GM21515 (cell line): ENCODE results near the gene JAK2.
"Not testable (repeated sequence)": the region's sequence is repeated elsewhere in the genome, so short reads cannot be mapped to it uniquely, and the experiment has no call there.

ENCODE experiments used
- ATAC-seq: cut with Tn5 transposase; IDR thresholded peaks from one replicate; pipeline ENCODE4 v1.9.1; 2021; ENCODE audit not compliant: unreplicated experiment

Gene JAK2

DNA sequence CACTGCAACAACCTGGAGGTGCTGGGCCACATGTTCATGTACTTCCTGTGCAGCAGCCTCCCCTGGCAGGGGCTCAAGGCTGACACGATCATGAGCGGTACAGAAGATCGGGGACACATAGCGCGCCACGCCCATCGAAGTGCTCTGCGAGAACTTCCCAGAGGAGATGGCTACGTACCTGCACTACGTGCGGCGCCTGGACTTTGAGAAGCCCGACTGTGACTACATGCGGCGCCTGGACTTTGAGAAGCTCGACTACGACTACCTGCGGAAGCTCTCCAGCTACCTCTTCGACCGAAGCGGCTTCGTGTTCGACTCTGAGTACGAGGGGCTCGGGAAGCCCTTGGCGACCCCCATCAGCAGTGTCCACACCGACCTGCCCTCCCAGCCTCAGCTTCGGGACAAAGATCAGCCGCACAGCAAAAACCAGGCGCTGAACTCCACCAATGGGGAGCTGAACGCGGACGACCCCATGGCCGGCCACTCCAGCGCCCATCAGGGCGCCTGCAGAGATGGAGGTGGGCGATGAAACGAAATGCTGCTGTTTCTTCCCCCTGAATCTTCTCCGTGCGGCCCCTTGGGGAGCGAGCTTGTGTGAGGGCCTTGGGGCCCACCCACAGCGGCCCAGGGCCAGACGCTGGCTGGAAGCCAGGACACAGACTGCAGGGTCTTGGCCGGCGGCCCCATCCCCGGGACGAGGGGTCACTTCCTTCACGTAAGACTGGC lies 56.5 kb downstream of the JAK2 start:
- no peak for ATAC-seq

GRCh38 chr9:5042661-5043178 lies 57.6 kb downstream of the JAK2 start:
- no peak for ATAC-seq

- ATAC-seq: no peak
Measured at GRCh38 chr9:5043381-5043780, 58.3 kb downstream of the JAK2 start.

GRCh38 chr9:5044160-5044559 lies 59.1 kb downstream of the JAK2 start:
- no peak for ATAC-seq

DNA sequence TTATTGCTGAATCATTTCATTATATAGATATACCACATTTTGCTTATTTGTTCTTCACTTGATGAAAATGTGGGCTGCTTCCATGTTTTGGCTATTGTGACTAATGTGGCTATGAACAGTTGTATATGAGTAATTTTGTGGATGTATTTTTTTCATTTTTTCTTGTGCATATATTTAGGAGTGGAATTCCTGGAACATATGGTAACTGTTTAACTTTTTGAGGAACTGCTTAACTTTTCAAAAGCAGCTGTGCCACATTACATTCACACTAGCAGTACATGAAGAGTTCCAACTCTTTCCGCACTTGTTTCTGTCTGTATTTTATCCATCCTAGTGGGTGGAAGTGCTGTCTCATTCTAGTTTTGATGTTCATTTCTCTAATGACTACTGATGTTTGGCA lies 67.8 kb downstream of the JAK2 start:
- no peak for ATAC-seq

- ATAC-seq: no peak
Measured at GRCh38 chr9:5062631-5063030, 77.6 kb downstream of the JAK2 start.

- no peak for ATAC-seq
Measured at GRCh38 chr9:5072871-5073270, 87.8 kb downstream of the JAK2 start.

- ATAC-seq: no peak
Measured at GRCh38 chr9:5073701-5074100, 88.6 kb downstream of the JAK2 start.

DNA sequence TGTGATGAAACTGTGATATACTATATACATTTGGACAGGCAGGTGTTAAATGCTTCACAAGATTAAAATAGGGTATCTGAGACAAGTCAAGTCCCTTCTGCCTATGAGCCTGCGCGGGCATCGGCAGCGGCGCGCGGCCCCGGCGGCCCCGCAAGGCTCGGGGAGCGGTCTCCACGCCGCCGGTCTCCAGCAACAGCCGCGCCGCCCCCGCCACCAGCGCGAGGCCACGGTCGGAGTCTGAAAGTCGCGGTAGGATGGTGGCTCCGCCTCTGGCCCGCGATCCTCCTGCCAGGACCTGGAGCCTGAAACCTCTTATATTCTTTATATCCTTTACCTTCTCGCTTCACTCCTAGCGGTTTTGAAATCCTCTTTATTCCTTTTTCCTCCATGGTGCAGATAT lies 100.9 kb downstream of the JAK2 start:
- no peak for ATAC-seq

DNA sequence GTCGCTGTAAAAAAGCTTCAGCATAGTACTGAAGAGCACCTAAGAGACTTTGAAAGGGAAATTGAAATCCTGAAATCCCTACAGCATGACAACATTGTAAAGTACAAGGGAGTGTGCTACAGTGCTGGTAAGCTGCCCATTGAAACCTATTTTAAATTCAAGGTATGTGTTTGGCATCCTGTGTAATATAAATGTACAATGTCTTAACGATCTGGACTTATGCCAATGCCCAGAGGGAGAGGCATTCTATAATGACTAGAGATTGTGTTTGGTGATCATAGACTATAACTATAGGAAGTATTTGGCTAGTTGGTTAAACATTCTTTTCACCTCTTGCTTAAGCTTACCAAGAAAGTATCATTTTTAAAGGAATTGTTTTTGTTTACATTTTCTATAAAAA lies 104.7 kb downstream of the JAK2 start:
- ATAC-seq: no peak

DNA sequence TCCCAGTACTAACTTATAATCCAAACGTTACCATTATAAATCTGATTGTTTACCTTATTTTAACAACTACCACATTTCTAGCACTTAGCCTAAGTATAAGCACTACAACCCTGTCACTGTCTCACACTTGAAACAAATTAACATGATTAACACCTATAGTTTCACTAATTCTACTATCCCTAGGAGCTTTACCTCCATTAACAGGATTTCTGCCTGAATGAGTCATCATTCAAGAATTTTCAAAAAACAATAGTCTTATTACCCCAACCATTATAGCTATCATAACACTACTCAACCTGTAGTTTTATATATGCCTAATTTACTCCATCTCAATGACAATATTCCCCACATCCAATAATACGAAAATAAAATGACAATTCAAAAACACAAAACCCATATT lies 110.7 kb downstream of the JAK2 start:
- ATAC-seq: no peak

- ATAC-seq: no peak
Measured at GRCh38 chr9:5099466-5099865, 114.4 kb downstream of the JAK2 start.

DNA sequence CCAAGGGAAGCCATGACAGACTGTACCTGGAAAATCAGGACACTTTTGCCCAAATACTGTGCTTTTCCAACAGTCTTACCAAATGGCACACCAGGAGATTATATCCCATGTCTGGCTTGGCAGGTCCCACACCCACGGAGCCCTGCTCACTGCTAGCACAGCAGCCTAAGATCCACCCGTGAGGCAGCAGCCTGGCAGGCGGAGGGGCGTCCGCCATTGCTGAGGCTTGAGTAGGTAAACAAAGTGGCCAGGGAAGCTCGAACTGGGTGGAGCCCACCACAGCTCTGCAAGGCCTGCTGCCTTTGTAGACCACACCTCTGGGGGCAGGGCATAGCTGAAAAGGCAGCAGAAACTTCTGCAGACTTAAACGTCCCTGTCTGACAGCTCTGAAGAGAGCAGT lies 116.1 kb downstream of the JAK2 start:
- not testable (repeated sequence) for ATAC-seq

GRCh38 chr9:5106517-5106916 lies 121.4 kb downstream of the JAK2 start:
- ATAC-seq: not testable (repeated sequence)

DNA sequence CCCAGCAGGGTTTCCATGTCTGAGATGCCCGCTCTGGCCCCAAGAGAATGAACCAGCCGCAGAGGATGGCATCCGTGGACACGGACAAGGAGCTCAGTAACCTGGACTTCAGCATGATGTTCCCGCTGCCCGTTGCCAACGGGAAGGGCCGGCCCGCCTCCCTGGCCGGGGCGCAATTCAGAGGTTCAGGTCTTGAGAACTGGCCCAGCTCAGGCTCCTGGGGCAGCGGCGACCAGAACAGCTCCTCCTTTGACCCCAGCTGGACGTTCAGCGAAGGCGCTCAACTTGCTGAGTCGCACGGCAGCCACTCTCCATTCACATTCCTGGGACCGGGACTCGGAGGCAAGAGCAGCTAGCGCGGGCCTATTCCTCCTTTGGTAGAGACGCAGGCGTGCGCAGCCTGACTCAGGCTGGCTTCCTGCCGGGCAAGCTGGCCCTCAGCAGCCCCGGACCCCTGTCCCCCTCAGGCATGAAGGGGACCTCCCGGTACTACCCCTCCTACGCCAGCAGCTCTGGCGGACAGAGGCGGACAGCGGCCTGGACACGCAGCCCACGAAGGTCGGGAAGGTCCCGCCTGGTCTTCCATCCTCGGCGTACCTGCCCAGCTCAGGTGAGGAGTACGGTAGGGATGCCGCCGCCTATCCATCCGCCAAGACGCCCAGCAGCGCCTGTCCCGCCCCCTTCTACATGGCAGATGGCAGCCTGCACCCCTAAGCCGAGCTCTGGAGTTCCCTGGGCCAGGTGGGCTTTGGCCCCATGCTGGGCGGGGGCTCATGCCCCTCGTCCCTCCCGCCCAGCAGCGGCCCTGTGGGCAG lies 126.0 kb downstream of the JAK2 start:
- no peak for ATAC-seq

DNA sequence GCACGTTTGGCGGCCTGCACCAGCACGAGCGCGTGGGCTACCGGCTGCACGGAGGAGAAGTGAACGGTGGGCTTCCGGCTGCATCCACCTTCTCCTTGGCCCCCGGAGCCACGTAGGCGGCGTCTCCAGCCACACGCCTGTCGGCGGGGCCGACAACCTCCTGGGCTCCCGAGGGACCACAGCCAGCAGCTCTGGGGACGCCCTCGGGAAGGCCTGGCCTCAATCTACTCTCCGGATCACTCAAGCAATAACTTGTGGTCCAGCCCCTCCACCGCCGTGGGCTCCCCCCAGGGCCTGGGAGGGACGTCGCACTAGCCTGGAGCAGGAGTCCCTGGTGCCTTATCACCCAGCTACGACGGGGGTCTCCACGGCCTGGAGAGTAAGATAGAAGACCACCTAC lies 126.6 kb downstream of the JAK2 start:
- no peak for ATAC-seq

DNA sequence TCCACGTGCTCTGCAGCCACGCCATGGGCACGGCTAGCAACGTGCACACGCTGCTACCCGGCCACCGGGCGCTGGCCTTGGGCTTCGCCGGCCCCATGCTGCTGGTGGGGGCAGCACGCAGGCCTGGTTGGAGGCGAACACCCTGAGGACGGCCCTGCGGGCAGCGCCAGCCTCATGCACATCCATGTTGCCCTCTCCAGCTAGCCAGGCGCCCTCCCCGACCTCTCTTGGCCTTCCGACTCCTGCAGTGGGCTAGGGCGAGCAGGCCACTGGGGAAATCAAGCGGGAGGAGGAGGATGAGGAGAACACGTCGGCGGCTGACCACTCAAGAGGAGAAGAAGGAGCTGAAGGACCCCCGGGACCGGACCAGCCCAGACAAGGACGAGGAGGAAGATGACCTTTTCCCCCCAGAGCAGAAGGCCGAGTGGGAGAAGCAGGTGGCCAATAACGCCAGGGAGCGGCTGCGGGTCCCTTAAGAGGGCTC lies 127.1 kb downstream of the JAK2 start:
- ATAC-seq: no peak

- no peak for ATAC-seq
Measured at GRCh38 chr9:5112646-5113045, 127.6 kb downstream of the JAK2 start.

DNA sequence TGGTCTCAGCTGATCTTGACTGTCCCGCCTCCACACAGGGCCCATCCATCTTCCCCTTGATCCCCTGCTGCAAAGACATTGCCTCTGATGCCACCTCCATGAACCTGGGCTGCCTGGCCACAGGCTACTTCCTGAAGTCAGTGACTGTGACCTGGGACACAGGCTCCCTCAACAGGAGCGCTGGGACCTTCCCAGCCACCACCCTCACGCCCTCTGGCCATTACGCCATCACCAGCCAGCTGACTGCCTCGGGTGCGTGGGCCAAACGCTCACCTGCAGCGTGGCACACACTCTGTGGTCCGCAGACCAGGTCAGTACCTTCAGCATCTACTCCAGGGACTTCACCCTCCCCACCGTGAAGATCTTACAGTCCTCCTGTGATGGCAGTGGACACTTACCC lies 128.5 kb downstream of the JAK2 start:
- no peak for ATAC-seq

DNA sequence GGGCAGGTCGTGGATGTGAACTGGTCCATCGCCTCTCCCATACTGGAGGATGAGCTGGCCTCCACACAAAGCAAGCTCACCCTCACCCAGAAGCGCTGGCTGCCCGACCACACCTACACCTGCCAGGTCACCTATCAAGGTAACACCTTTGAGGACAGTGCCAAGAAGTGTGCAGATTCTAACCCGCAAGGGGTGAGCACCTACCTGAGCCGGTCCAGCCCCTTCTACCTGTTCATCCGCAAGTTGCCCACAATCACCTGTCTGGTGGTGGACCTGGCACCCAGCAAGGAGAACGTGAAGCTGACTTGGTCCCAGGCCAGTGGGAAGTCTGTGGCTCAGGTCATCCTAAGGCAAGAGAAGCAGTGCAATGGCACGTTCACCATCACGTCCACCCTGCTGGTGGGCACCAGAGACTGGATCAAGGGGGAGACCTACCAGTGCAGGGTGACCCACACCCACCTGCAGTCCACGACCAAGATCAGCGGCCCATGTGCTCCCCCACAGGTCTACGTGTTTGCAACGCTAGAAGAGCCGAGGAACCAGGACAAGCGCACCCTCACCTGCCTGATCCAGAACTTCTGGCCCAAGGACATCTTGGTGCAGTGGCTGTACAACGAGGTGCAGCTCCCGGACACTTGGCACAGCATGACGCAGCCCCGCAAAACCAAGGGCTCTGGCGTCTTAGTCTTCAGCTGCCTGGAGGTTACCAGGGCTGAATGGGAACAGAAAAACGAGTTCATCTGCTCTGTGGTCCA lies 129.1 kb downstream of the JAK2 start:
- ATAC-seq: no peak

- ATAC-seq: no peak
Measured at GRCh38 chr9:5122116-5122515, 137.0 kb downstream of the JAK2 start.
